Testis (tissue), 3 donors: ENCODE data around the gene VTI1B. TPM values are rescaled to one million over a fixed set of nuclear protein-coding genes. Genes with fewer than 3 reads are reported as not detected.
"Not testable (repeated sequence)": the region's sequence is repeated elsewhere in the genome, so short reads cannot be mapped to it uniquely, and the experiment has no call there.

Experiments
- DNase-seq: peaks from one replicate; pipeline ENCODE4 v3.0.0-alpha.2; 2019
- H3K27ac ChIP-seq, 2 donors: fragments of 200-600 bp; sonication (generic); one replicate each; pipeline ENCODE4 v1.5.1; 2019
- H3K27me3 ChIP-seq: fragments of 200-600 bp; sonication (generic); one replicate; pipeline ENCODE4 v1.5.1; 2019
- H3K36me3 ChIP-seq: fragments of 200-600 bp; sonication (generic); one replicate; pipeline ENCODE4 v1.5.1; 2017; ENCODE audit warnings: low read depth; ENCODE audit errors: missing control alignments
- H3K4me1 ChIP-seq: fragments of 200-600 bp; sonication (generic); one replicate; pipeline ENCODE4 v1.5.1; 2019
- H3K4me3 ChIP-seq, 2 donors: fragments of 200-600 bp; sonication (generic); one replicate each; pipeline ENCODE4 v1.5.1; 2017 to 2019
- H3K9me3 ChIP-seq: fragments of 200-600 bp; sonication (generic); one replicate; pipeline ENCODE4 v1.5.1; 2017
- POLR2A ChIP-seq: fragments of 450-650 bp; IDR thresholded peaks from one replicate; pipeline ENCODE4 v1.6.1; 2017; ENCODE audit warnings: antibody characterized with exemption, mild to moderate bottlenecking, moderate library complexity
- WGBS, 2 donors: methylation state at CpG; one replicate each; pipeline ENCODE4 v1.1.5; 2018; 5-methylcytosine and 5-hydroxymethylcytosine counted together
- intact Hi-C: fragments of 100-400 bp; cut with DNase I; formaldehyde crosslinking; loops from one replicate; pipeline ENCODE4 v1.15.1; 2023; ENCODE audit warnings: low total_unique reads
- polyA plus RNA-seq: library from polyadenylated mRNA; stranded (reverse); fragments of 350-450 nt; fragmentation: Illumina TruSeq; extraction: RNeasy Lipid Tissue Mini Kit (QIAGEN cat#74804); gene quantifications from one replicate; pipeline ENCODE4 v1.2.3, GENCODE V29; 2014; ENCODE audit warnings: low read depth, low replicate concordance; ENCODE audit not compliant: insufficient read depth
- total RNA-seq, 2 donors: library from RNA; depleted of rRNA; stranded (reverse); fragments of >200 nt; gene quantifications; one replicate each; pipeline ENCODE4 v1.2.3, GENCODE V29; 2016
- TF ChIP-seq, protein P1 (sequence below), 3 experiments: fragments of 450-650 bp in 2 of 3; fragments of 200-600 bp in 1 of 3; sonication (generic) in 1 of 3; IDR thresholded peaks; one replicate each; pipeline ENCODE4 v1.5.1; 2016 to 2019; ENCODE audit warnings: antibody characterized with exemption in 3 of 3, mild to moderate bottlenecking in 2 of 3, moderate library complexity in 1 of 3

Gene VTI1B
- total and polyA plus RNA-seq, 3 donors from 2014 or later: 65.0 to 143 (median 72.7) TPM

DNA sequence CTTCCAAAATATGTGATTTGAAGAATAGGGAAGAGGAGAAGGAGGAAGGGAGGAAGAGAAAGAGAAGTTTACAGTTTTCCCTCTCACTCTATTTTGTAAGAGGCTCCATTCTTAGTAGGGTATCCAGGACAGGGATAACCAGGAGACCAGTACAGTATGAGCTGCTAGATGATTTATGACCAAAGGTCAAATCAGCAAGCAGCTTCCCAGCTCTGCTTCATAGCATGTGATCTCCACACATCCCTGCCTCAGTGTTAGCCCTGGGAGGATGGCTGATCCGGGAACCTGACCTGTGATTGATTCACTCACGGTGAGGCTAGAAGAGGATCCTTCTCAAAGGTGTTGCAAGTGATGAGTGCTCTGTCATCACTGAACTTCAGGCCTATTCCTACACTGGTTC, 43.8 kb upstream of the VTI1B start:
- Histone ChIP-seq H3K4me3 (no peak overlapping the region), H3K27me3 (no peaks in the 10 kb centered on the region), H3K9me3 (no peaks in the 10 kb centered on the region), H3K4me1 (peaks cover 3% of the 10 kb centered on the region), H3K36me3 (no peaks in the 10 kb centered on the region), H3K27ac (no peak overlapping the region)
- TF ChIP-seq POLR2A: no peak
- TF ChIP-seq, protein P1, sequence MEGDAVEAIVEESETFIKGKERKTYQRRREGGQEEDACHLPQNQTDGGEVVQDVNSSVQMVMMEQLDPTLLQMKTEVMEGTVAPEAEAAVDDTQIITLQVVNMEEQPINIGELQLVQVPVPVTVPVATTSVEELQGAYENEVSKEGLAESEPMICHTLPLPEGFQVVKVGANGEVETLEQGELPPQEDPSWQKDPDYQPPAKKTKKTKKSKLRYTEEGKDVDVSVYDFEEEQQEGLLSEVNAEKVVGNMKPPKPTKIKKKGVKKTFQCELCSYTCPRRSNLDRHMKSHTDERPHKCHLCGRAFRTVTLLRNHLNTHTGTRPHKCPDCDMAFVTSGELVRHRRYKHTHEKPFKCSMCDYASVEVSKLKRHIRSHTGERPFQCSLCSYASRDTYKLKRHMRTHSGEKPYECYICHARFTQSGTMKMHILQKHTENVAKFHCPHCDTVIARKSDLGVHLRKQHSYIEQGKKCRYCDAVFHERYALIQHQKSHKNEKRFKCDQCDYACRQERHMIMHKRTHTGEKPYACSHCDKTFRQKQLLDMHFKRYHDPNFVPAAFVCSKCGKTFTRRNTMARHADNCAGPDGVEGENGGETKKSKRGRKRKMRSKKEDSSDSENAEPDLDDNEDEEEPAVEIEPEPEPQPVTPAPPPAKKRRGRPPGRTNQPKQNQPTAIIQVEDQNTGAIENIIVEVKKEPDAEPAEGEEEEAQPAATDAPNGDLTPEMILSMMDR (IDR thresholded peaks at IDR 0.05): no peak
- DNase-seq: no peak
- WGBS, 2 donors: 58 to 69% methylated on average over 2 of the region's 2 CpGs
- intact Hi-C loops: no loop called here

DNA sequence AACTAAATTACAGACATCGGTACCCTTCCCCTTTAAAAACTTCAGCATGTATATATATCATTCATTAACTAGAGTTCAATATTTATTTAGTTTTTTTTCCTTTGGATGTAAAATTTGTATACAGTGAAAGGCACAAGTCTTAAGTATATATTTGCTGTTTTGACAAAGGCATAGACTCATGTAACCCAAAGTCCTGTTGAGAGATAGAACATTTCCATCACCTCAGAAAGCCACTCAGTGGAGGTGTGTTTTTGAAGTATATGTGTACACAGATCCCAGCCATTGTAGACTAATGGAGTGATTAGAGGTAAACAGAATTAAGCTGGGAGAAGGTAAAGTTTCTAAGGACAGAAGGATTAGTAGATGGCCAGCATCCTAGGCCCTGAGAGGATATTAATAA, 42.6 kb upstream of the VTI1B start:
- Histone ChIP-seq H3K4me3 (no peak overlapping the region), H3K27ac (no peak overlapping the region), H3K4me1 (no peaks in the 10 kb centered on the region), H3K27me3 (no peaks in the 10 kb centered on the region), H3K9me3 (no peaks in the 10 kb centered on the region), H3K36me3 (no peaks in the 10 kb centered on the region)
- intact Hi-C loops: no loop called here
- DNase-seq: no peak
- 95 to 100% methylated on average over 1 of the region's 1 CpG for WGBS, 2 donors
- TF ChIP-seq, protein P1 (IDR thresholded peaks at IDR 0.05): no peak
- no peak for TF ChIP-seq POLR2A

DNA sequence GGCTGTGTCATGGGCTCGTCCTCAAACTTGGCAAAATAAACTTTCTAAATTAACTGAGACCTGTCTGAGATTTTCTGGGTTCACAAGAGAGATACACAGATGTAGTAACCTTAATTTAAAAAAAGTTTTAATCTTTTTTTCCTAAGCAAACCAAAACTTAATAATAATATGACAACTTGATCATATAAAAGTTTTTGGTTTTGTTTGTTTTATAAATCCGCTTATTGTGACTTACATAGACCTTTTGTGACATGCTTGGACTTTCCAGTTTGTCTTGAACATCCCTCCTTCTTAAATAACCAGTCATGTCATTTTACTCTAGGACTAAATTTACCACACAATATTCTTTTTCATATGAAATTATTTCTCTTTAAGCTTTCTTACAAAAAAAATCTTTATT, 35.8 kb upstream of the VTI1B start:
- Histone ChIP-seq H3K4me3 (no peak overlapping the region), H3K4me1 (no peaks in the 10 kb centered on the region), H3K36me3 (no peaks in the 10 kb centered on the region), H3K9me3 (no peaks in the 10 kb centered on the region), H3K27me3 (no peaks in the 10 kb centered on the region), H3K27ac (no peak overlapping the region)
- no peak for TF ChIP-seq POLR2A
- TF ChIP-seq, protein P1 (IDR thresholded peaks at IDR 0.05): no peak
- WGBS, 2 donors: 92 to 93% methylated on average over 2 of the region's 2 CpGs
- no peak for DNase-seq
- intact Hi-C loops: no loop called here

DNA sequence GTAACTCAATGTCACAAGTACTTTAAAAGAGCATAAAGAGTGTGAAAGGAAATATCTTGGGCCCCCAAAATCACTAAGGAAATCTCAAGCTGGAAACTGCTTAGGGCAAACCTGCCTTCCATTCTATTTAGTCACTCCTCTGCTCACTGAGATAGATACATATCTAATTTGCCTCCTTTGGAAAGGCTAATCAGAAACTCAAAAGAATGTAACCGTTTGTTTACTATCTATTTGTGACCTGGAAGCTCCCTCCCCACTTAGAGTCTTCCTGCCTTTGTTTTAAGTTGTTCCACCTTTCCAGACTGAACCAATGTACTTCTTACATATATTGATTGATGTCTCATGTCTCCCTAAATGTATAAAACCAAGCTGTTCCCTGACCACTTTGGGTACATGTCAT, 35.4 kb upstream of the VTI1B start:
- intact Hi-C loops, DNase-seq, H3K27ac ChIP-seq, H3K27me3 ChIP-seq, H3K4me1 ChIP-seq, H3K4me3 ChIP-seq, H3K36me3 ChIP-seq, H3K9me3 ChIP-seq: not testable (repeated sequence)
- WGBS, 2 donors: 68 to 76% methylated on average over 1 of the region's 1 CpG

DNA sequence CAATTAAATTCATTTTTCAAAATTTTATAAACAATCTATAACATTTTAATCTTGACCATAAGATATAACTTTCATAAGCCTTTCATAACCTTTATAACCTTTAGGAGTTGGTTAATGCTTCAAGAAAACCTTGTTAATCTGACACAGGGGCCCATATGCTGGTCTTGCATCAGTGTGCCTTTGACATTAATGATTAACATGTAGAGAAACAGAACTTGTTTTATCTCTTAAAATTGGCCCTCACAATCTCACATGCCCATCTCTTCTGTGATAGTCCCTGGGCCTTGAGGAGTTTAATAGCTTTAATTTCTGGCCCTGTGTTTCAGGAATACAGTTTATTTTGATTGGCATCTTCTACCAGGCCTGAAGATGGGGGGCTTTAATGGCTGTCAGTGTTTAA, 34.9 kb upstream of the VTI1B start:
- DNase-seq, intact Hi-C loops, H3K27me3 ChIP-seq, H3K4me3 ChIP-seq, H3K36me3 ChIP-seq, H3K27ac ChIP-seq, H3K9me3 ChIP-seq, H3K4me1 ChIP-seq: not testable (repeated sequence)

DNA sequence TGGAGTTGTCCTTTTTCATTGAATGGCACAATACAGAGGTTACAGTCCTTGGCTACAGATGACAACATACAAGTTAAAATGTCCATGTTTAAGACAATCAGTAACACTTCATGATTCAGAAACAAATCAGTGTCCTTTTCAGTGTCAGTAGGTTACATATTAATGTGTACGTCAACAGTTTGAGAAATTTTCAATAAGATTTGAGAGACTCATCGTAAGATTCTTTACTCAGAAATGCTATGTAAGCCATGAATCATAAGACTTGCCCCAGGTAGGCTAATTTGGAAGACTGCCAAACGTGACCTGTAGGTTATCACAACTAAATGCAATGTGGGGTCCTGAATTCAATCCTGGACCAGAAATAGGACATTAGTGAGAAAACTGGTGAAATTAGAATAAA, 30.8 kb upstream of the VTI1B start:
- Histone ChIP-seq H3K27me3 (no peaks in the 10 kb centered on the region), H3K4me1 (no peaks in the 10 kb centered on the region), H3K9me3 (no peaks in the 10 kb centered on the region), H3K36me3 (no peaks in the 10 kb centered on the region), H3K27ac (no peak overlapping the region), H3K4me3 (no peak overlapping the region)
- 65 to 78% methylated on average over 3 of the region's 3 CpGs for WGBS, 2 donors
- no peak for DNase-seq
- TF ChIP-seq POLR2A: no peak
- TF ChIP-seq, protein P1 (IDR thresholded peaks at IDR 0.05): no peak
- intact Hi-C loops: no loop called here
